Stimulated activated CD8-positive, alpha-beta memory T cell treated with anti-CD3 and anti-CD28 coated beads, Interleukin-12 subunit alpha, Interleukin-12 subunit beta, amount 100 ng/mL, for 24 hours (primary cell): Measurements from ENCODE around the gene KRTAP17-1.

Source experiments
- DNase-seq: peaks from one replicate; pipeline ENCODE4 v3.0.0-alpha.2; 2020; ENCODE audit errors: extremely low read depth

KRTAP17-1 gene

DNA sequence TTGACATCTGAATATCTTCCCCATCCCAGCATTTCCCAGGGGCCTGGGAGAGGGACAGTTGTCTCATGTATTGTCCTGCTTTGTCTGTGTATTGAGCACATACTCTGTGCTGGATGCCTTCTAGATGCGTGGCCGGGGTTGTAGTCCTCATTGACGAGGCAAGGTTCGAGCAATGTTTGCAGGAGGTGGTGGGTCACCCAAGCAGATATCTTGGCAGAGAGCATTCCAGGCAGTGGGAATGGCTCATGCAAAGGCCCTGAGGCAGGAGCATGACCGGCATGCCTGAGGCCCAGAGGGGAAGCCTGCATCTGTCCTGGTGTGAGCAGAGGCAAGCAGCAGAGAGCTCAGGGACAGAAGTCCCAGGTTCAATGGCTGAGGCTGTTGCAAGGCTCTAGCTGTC lies 17.6 kb upstream of the KRTAP17-1 start:
- no peak for DNase-seq

DNA sequence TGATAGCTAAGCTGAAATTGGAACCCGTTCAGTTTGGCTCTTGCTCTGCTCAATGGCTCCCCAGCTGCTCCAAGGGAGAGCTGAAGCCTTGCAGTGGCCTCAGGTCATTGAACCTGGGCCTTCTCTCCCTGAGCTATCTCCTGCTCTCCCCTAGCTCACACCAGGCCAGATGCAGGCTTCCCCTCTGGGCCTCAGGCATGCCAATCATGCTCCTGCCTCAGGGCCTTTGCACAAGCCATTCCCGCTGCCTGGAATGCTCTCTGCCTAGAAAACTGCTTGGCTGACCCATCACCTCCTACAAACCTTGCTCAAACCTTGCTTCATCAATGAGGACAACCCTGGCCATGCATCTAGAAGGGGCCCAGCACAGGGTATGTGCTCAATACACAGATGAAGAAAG lies 16.7 kb upstream of the KRTAP17-1 start:
- DNase-seq: no peak

DNA sequence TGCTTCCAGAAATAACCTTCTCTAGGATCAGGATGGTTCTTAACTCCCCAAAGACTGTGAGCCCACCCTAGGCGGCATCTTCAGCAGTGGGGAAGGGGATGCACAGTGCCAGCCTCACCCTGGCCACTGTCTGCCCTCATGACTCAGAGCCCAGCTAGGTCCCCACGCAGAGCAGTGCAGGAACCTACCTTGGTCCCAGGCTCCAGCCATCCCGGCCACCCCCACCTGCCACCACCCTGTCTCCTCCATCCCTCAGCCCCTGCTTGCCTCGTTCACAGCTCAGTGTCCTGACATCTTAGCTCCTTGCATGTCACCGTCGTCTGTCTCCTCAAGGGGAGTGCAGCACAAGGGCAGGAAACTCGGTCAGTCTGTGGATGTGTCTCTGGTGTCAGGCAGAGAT lies 16.1 kb upstream of the KRTAP17-1 start:
- no peak for DNase-seq

DNA sequence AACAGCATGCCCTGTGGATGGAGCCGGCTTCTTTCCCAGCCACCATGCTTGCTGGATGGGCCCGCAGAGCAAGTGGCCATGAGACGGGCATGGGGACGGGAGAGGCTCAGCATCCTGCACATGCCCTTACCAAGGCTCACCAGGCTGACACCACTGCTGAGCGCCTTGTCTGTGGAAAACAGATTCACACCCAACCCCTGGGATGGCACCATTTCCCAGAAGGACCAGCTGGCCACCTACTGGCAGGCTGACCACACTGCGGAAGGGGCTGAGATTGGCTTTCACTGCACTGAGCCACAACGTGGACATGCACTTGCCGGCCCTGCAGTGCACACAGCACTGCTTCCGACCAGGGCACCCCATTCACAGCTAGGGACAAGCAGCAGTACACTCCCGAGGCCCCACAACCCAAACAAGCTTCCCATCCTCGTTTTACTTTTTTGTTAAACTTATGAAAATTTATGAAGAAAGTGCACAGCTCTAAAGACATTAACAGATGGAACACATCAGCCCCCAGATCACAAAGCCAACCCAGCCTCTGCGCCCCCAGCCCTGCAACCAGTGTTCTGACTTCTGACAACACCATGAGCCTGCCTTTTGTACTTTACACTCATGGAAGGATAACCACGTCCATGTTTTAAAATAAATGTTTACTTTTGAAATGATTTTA lies 13.9 kb upstream of the KRTAP17-1 start:
- no peak for DNase-seq

DNA sequence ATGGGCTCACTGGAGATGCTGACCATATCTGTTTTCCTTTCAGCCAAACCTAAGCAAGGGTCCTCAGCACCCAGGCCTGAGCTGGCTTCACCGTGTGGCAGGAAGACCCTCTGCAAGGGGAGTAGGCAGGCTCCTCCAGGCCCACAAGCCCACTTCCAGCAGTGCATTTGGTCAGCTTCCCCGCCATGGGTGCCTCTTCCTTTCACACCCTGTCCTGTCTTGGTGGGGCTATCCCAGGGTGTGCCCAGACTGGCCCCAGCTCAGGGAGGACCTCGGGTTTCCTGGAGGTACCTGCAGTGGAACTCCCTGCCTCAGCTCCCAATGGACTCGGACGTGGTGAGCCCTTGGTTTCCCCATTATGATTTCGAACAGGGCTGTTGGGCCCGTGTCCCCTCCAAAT lies 12.7 kb upstream of the KRTAP17-1 start:
- no peak for DNase-seq

DNA sequence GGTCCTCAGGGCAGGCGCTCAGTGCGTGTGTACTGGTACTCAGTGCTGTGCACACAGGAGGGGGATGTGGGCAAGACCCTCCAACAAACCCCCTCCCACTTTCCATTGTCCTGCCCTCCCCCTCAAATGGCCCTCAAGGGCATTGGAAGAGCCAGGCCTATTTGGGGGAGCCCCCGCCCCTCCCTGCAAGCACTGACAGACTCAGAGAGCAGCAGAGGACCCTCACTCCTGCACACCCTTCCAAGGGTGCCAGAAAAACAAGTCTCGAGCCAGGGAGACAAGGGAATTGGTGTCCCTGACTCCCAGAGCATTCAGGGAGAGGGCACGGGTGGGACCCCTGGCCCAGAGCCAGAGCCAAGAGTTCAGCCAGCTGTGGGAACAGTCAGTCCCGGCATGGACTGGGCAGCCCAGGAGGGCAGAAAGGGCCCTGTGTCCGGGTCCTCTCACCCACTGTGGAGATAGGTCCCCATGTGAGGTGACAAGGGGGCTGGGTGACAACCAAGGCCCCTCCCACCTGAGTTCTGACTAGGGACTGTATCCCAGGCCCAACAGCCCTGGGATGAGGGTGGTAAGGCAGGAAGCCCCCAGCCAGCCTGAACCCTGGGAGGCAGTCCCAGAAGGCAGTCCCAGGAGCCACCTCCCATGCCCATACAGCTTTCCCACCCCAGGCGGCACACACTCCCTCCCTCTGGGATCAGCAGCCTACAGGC lies 12.1 kb upstream of the KRTAP17-1 start:
- no peak for DNase-seq

DNA sequence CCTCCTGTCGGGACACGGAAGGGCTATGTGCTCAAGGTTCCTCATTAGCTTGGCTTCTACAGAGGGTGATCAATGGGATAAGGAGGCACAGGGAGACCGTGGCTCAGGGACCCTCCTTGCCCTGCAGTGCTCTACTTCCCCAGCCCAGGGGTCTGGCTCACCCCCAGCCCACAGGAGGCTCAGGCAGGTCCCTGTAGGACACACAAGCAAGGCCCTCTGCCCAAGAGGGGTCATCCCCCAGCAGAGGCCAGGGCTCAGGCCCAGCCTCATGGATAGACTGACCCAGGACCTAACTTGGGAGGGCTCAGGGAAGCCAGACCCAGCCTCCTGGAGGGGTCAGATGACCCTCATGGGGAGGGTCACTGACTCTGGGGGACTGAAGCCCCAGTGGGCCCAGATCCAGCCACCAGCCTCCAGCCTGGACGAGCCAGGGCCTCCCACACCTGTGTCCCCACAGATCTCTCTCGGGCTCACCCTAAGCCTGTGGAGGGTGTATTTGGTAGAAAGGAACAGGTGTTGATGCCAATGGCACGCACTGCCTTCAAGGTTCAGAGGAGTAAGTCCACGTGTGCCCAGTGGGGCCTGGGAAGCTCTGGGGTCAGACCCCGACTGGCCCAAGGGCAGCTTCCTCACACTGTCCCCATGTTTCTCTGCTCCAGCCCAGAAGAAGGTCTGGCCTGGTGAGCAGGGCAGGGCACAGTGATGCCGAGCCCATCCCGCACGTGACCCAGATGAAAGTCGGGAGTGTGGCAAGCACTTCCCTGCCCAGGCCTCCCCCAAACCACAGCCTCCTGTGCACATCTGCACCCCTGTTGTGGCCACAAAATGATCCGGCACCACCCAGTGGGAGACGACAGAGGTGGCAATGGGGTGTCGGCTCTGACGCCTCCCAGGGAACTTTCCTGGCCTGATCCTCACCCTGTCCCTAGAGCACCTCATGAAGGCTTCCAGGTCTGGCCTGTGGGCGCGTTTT lies 10.9 kb upstream of the KRTAP17-1 start:
- no peak for DNase-seq

DNA sequence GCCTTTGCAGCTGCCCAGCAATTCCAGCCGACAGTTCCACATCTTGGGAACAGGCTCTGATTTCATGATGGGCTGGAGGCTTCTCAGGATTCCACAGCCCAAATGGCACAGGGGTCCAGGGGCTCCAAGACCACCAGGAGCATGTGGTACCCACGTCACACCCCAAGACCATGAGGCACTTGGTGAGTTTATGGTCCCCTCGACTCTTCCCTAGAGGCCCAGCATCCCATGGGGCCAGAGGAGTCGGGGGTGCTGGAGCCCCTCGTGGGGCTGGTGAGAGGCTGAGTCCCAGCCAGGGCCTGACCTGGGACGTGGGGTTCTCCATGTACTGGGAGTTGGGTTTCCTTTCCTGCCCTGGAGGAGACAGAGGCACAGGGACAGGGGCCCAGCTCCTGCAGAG lies 10.1 kb upstream of the KRTAP17-1 start:
- no peak for DNase-seq

DNA sequence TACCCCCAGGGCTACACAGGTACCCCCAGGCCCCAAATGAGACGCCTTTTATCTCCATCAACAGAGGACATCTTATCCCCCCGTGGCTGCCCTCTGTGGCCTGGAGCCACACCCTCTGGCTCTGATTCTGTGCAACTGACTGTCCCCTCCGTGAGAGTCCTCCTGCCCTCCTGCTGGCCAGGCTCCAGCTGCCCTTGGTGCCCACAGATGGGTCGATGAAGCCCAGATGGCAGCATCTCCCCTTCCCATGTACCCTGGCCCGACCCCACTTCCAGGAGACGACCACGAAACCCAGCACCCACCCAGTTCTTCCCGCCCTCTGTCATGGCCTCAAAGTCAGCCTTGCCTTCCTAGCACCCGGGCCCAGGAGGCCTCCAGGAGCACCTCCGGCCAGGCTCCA lies 9.6 kb upstream of the KRTAP17-1 start:
- no peak for DNase-seq

DNA sequence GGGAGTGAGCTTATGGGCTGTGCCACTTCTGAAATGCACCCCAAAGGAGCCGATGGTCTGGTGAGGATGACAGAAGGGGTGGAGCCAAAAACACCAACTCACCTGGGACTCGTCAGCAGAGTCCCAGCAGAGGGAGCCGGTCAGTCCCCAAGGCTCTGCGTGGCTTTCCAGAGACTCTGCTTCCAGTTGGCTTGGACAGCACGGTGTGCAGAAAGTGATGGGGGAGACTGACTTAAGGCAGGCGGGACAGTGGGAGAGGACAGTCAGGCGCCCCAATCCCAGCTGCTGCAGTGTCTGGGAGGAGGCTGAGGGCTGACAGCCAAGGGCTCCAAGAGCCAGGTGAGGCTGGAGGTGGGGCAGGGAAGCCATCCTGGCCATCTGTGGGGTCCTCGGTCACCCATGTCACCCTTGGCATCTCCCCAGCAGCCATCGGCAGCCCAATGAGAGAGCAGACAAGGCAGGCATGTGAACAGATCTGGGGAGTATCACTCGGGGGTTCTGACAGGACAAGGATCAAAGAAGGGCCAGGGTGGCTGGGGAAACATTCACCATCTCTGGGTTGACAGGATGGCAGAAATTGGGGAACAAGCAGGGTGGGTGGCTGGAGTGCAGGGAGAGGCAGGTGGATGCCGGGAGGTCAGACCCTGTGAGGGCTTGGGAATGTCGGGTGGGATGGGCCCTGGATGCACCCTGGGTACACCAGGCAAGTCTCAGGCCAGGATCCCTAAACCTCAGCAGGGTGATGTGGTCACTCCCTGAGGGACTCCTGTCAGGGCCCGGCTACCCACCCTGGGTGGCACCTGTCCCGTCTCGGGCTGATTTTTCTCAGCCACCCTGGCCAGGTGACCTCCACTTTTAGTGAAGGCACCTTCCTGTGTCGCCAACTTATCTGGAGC lies 8.9 kb upstream of the KRTAP17-1 start:
- no peak for DNase-seq

DNA sequence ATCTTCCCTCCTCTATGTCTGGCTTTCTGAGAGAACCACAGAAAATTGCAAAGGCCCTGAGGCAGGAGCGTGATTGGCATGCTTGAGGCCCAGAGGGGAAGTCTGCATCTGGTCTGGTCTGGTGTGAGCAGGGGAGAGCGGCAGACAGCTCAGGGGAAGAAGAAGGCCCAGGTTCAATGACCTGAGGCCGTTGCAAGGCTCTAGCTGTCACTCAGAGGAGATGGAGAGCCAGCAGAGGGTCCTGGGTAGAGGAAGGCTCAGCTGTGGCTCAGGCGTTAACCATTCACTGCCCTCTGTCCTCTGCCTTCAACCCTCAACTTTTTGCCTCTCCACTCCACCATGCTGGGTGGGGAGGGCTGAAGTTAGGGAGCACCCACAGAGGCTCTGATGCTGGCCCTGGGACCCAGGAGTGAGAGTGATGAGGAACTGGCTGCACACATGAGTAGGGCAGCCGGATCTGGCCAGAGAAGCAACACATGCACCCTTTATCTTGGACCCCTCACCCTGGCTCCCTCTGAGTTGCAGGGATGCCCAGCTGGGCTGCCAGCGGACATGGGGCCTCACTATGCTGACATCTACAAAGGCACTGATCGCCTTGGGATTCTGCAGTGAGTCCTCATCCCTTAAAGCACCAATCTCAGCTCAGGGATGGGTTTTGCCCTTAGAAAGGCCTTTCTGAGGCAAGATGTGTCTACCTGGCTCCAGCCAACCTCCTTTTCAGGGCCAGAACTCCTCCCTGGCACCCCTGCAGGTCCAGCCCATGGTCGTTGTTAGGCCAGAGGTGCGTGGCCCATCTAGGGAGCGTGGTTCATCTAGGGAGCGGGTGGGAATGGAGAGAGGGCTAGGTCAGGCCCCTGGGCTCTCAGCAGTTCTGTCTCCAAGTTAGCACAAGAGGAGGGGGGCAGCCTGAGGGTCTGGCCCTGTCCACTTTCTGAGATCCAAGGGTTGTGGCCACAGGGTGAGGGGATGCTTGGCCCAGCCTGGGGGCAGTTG lies 7.7 kb upstream of the KRTAP17-1 start:
- DNase-seq: no peak

DNA sequence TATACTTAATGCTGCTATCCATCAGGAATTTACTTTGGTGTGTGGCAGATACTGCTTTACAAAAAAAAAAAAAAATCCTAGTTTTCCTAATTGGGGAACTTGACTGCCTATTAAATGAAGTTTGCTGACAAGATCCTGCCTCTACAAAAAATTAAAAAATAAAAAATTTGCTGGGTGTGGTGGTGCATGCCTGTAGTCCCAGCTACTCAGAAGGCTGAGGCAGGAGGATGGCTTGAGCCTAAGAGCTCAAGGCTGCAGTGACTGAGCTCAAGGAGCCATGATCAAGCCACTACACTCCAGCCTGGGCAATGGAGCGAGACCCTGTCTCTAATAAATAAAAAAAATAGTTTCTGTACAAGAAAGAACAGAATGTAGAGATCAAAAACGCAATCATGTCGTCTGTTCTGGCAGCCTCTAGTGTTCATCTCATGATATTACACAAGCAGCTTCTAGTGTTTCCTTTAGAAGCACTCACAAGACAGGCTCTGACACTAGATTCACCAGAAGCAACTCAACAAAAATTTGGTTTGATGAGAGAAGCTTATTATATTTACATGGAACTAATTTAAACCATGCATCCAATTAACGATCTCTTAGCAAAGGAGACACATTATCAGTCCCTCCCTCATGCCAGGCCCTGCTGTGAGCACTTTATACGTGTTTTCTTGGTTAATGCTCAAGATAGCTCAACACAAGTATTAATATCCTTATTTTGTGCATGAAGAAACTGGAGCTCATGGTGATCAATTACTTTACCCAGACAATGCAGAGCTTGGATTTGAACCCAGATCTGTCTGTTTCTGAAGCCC lies 6.8 kb upstream of the KRTAP17-1 start:
- DNase-seq: no peak

DNA sequence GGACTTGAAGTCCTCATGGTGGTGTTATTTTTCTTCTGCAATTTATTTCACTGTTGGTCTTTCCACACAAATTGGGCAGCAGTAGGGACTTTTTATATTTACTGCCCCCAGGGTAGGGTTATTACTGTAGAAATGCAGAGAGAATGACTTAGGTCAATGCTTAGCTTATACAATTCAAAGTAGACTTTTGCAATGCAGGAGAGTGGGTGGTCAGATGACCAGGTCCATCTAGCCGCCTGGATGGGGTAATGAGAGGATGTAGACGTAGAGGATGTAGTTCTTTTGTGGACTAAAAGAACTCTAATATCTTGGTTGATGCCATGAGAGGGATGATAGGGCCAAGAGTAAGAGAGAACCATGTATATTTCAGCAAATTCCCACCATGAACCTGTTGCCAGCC lies 2.7 kb upstream of the KRTAP17-1 start:
- DNase-seq: no peak

DNA sequence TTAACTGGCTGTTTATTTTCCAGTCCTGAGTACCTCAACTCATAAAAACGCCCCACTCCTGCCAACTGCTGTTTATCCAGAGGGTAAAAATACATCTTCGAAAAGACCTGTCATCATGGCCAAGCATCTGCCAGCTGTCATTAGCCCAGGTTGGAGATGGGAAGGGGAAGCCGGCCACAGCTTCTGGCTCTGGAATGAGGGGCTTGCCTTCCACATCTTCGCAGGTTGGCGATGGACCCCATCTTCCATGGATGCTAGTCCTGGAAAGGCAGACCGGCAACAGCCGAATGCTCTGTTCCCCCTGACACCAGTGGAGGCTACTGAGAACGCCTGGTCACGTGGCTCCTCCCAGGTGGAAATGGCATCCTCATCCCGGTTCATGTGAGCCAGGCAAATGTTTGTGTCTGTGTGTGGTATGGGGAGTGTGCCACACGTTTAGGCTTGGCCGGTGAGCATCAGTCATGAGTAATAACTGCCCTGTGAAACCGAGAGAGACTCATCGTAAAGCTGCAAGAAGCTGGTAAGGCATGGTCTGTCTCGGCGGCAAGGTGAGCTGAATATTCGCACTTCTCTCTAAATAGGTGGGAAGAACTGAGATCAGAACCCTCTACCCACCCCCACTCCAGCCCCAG lies 420 bp upstream of the KRTAP17-1 start:
- DNase-seq: no peak

DNA sequence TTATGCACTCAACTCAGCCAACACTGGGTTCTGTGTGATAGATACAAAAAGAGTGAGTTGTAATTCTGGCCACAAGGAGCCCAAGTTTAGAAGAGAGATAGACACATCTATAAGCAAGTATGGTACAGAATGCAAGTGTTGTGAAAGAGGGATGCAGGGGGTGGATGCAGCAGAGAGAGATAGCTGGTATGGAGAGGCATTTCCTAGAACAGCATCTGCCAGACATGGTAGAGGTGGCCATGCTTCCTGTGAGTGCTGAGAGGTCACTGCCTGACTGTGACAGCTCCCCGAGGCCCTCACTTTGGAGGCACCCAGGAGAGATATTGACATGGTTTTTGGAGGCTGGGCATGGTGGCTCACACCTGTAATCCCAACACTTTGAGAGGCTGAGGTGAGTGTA lies 4.4 kb downstream of the KRTAP17-1 start:
- DNase-seq: no peak

DNA sequence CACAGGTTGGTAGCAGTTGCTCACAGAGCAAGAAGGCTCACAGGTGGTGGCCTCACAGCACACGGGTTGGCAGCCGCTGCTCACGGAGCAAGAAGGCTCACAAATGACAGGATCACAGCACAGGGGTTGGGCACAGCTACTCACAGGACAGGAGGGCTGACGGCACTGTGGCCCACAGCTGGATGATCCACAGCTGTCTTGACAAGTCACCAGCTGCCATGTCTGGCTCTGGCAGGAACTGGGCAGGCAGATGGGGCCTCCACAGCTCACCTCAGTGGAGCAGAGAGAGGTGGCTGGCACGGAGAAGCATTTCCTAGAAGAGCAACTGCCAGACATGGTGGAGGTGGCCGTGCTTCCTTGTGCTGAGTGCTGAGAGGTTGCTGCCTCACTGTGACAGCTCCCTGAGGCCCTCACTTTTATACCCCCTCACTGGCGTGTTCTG lies 6.6 kb downstream of the KRTAP17-1 start, which contains the start of gene KRTAP16-1:
Gene KRTAP16-1, minus strand, starts transcription at position 392 of the 442 bp plus-strand sequence. Its CDS starts 56 bp downstream, at position 336.
- DNase-seq: no peak

DNA sequence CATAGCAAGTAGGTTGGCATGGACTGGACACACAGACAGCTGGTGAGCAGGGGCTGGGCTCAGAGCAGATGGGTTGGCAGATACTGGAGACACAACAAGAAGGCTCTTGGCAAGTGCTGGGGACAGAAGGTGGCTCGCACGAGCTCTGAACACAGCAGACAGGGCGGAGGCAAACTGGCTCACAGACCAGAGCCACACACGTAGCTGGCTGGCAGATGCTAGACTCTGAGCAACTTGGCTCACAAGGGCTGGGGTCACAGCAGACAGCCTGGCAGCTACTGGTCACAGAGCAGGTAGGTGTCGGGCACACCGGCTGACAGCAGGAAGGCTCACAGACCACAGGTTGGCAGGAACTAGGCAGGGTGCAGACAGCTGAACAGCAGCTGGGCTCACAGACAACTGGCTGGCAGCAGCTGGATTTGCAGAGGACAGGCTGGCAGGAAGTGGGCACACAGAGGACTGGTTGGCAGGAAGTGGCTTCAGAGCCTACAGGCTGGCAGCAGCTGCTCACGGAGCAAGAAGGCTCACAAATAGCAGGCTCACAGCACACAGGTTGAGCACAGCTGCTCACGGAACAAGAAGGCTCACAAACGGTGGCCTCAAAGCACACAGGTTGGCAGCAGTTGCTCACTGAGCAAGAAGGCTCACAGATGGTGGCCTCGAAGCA lies 7.1 kb downstream of the KRTAP17-1 start:
- no peak for DNase-seq

DNA sequence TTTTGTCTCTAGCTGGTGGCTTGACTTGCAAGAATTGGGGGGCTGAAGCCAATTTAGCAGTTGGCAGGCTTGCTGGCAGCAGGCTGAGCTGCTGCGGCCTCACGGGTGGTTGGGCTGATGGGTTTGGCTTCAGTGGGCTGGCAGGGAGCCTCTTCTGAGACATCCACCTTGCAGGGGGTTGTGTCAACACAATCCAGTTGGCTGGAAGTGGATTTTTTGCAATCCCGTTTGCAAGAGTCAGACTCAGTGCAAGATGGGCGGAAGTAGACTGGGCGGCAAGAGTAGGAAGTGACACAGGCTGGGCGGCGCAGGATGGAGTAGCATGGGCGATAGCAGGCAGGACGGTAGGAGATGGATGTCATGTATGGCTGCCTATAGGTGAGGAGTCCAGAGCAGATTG lies 7.9 kb downstream of the KRTAP17-1 start:
- no peak for DNase-seq
